ENCODE data around the gene SKI.

- TF ChIP-seq SP1 (IDR thresholded peaks at IDR 0.05; ENCODE audit: low read depth, low read length) = no peak
- TF ChIP-seq TBP (IDR thresholded peaks at IDR 0.05; ENCODE audit: low read depth, low read length) = no peak
- no peak for TF ChIP-seq CTCF (IDR thresholded peaks at IDR 0.05; ENCODE audit: control extremely low read depth in 1 of 3, insufficient read depth in 1 of 3, low read depth in 1 of 3, low read length in 3 of 3)
- TF ChIP-seq POLR2A (IDR thresholded peaks at IDR 0.05; ENCODE audit: control extremely low read depth in 1 of 2, low read depth in 2 of 2, low read length in 2 of 2) = no peak
- TF ChIP-seq SP4 (IDR thresholded peaks at IDR 0.05; ENCODE audit: low read length) = no peak
- TF ChIP-seq CBX5 (IDR thresholded peaks at IDR 0.05; ENCODE audit: low read depth, low read length) = no peak
- no peak for TF ChIP-seq POLR2AphosphoS5 (IDR thresholded peaks at IDR 0.05; ENCODE audit: low read depth, low read length)
- no peak for TF ChIP-seq RBBP5 (IDR thresholded peaks at IDR 0.05; ENCODE audit: borderline replicate concordance, low read depth, low read length)
These were observed 41.8 kb downstream of the SKI start for GRCh38 chr1:2269922-2270259.

Data from H1 (cell line).